DMS79 (cell line): ENCODE results near the gene TMEM39A.

Experiments
- DNase-seq: peaks from one replicate; lab custom pipeline; 2025; lab: John Stamatoyannopoulos, UW

TMEM39A gene, protein sequence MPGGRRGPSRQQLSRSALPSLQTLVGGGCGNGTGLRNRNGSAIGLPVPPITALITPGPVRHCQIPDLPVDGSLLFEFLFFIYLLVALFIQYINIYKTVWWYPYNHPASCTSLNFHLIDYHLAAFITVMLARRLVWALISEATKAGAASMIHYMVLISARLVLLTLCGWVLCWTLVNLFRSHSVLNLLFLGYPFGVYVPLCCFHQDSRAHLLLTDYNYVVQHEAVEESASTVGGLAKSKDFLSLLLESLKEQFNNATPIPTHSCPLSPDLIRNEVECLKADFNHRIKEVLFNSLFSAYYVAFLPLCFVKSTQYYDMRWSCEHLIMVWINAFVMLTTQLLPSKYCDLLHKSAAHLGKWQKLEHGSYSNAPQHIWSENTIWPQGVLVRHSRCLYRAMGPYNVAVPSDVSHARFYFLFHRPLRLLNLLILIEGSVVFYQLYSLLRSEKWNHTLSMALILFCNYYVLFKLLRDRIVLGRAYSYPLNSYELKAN

DNA sequence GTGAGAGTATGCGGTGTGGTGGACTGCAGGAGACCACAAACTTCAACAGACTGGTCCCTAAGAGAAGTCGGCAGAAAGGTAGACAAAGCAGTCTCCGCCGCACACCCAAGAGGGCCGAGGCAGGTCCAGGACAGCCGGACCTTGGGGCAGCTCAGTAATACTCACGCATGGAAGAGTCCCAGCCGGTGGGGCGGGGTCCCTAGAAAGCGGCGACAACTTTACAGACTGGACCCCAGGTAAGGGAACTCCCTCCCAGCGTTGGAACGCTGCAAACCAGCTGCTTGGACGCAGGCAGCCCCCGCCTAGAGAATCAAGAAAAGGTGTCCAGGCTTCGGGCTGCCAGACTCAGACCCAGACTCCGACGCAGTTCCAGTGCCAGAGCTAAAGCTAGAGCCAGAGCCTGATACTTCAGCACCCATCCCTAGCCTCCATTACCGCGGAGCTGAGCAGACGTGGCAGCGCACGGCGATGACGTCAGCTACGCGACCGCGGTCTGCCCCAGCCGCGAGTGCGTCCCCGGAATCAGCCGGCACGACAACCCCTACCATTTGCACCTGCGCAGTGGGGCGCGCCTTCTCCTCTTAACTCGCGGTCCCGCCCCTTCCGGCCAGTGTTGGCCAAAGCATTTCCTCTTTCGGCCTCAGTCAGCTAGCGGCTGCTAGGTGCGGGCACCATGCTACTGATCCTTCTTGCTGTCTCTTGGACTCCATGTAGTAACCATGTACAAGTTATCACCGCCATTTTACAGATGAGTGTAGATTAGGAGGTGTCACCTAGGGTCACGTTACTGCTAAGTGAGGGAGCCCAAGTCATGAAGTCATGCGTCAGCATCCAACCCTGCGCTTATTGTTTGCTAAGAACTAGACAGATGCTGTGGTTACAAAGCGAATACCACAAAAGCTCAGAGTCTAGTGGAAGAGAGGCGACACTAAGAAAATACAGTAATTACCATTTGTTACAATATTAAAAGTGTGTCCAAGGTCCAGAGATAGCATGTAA, at the start of gene TMEM39A:
TSS of gene TMEM39A (minus strand) at position 445 of the 999 bp plus-strand sequence. CDS start 1,541 bp downstream, outside the sequence.
- peak; percentile 97 for DNase-seq

DNA sequence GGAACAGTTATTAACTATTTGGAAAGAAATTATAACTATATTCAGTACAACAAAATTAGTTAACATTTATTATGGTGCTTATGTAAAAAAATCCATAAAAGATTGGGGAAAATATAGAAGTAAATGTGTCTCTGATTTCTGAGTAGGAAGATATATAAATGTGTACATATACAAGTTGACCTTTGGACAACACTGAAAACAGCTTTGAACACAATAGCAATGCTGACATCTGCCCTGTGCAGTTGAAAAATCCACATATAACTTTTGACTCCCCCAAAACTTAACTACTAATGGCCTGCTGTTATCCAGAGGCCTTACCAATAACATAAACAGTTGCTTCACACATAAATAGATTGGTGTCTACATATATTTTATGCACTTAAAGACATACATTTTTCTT, 47.3 kb upstream of the TMEM39A start:
- no peak for DNase-seq

DNA sequence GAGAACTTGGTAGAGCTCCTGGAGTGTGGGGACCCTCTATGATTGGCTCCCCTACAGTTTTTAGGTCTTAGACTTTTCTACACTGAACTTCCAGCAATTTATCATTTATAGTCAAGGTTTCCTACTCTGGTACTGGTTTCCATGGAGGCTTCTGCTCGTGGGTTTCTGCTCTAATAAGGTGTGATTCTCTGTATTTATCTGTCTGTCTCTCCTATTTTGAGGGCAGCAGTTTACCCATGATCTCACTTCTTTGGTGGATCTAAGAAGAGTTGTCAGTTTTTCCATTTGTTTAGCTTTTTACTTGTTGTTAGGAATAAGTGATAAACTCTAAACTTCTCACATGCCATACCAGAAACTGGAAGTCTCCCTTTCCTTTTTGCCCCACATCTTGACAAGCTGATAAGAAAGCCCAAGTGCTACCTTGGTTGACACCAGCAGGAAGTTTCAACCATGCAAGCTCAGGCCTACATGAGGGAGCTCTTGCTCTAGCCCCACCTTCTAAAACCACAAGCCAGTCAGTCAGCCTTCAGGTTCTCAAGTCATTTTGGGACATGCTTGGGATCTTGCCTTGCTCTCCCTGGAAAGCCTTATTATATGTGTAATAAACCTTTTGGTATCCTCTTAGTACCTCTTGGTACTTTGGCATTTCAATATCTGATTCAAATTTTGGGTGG, 44.9 kb upstream of the TMEM39A start:
- no peak for DNase-seq

DNA sequence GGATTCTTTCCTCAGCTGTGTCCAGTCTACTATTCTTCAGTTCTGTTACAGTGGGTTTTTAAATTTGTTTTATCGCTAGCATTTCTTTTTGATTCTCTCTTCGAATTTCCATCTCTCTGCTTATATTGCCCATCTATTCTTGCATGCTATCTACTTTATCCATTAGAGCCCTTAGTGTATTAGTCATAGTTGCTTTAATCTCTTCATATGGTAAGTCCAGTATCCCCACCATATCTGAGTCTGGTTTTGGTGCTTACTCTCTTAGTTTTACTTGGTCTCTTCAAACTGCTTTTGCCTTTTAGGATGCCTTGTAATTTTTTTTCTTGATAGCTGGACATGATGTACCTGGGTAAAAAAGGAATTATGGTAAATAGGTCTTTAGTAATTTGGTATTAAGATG, 44.0 kb upstream of the TMEM39A start:
- no peak for DNase-seq

DNA sequence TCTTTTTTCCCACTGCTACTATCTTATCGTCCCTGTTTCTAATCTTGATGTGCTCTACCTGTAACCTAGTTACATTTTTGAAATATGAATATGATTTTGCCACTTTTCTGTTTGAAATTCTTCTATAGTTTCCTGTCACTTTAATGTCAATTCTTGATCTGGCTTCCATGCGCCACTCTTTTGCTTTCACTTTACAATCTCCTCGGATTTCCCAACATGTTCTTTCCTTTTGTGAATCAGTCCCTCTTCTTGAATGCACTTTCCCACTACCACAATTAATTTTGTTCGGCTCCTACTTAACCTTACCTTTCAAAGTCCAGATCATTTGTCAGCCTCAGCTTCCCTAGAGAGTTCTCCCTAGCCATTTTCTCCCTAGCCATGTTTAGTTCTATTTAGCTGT, 43.2 kb upstream of the TMEM39A start:
- DNase-seq = no peak

DNA sequence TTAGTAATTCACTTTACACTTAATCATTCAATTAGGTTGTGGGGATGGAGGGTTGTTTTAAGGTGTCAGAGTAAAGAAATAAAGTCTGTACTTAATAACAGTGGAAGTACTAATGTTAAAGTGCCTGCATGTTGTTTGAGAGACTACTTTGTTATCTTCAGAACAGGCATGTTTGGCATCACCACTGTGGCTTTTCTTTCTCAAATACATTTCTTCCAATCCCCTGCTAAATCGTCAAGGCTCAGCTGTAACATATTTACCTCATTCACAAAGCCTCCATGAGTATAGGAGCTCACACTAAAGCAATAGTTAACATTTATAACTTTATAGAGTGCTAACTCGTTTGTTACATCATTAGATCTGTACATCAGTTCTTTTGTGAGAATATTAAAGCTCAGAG, 37.5 kb upstream of the TMEM39A start:
- DNase-seq = no peak

DNA sequence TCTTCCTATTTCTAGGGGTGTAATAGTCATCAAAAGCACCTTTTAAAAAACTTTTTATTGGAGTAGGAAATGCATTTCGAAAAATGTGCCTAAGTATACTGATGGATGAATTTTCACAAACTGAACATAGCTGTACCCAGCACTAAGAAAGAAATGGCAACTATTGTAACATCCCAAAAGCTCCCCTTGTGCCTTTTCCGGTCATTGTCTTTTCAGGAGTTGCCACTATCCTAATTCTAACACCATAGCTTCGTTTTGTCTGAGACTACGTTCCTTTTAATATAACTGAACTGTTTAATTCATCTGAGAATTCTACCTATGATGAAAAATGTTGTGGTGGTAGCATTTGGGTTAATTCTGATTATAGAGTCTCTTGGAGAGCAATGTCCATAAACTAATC, 36.9 kb upstream of the TMEM39A start:
- DNase-seq = no peak

DNA sequence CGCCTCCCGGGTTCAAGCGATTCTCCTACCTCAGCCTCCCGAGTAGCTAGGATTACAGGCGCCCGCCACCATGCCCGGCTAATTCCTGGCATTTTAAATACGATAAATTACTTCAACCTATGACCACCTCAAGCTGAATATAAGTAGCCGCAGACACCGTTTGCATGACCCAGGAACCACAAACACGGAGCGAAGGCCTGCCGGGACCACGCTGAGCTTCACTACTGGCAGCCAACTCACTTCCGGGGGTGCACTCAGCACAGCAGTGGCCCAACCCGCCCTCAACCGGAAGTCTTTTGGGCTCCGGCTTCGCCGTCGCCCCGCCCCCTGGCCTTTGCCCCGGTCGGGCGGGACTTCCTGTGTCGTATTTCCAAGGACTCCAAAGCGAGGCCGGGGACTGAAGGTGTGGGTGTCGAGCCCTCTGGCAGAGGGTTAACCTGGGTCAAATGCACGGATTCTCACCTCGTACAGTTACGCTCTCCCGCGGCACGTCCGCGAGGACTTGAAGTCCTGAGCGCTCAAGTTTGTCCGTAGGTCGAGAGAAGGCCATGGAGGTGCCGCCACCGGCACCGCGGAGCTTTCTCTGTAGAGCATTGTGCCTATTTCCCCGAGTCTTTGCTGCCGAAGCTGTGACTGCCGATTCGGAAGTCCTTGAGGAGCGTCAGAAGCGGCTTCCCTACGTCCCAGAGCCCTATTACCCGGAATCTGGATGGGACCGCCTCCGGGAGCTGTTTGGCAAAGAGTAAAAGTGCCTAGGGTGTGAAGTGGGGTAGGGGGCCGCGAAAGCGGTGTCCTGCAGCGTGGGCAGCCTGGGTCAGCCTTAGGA, 35.0 kb upstream of the TMEM39A start, which contains the start of gene TIMMDC1:
TSS of gene TIMMDC1 (plus strand) at position 362 of the 826 bp plus-strand sequence. CDS start at position 549, 187 bp downstream.
- DNase-seq = peak; percentile 93

DNA sequence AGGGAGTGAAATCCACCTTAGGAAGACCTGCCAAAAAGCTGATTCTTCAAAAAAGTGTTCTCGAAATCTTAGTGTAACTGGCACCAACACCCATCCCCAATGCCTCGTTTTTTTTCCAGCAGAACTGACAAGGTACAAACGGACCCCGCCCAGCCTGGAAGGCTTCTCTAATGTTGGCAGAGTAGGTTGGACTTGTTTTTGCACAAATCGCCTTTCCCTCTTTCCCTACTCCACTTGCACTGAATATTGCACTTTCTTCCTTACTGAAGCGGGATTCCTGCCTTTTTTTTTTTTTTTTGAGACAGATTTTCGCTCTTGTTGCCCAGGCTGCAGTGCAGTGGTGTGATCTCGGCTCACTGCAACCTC, 34.4 kb upstream of the TMEM39A start:
- DNase-seq = no peak

DNA sequence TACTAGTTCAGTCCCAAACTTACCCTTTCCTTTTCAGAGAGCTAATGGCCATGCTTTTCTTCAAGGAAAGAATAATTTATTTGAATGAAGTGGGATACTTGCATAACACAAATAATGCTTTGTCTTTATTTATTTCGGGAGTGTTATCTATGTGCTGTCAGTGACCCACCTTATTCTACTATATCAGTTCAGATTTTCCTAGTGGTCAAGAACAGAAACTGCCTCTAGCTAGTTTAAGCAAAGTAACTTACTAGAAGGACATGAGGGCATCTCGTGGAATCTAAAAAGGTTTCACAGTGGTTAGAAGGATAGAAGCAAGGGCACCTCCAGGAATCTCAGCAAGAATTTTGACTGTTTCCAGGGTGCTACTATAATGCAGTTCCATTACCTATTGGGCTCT, 31.2 kb upstream of the TMEM39A start:
- no peak for DNase-seq

DNA sequence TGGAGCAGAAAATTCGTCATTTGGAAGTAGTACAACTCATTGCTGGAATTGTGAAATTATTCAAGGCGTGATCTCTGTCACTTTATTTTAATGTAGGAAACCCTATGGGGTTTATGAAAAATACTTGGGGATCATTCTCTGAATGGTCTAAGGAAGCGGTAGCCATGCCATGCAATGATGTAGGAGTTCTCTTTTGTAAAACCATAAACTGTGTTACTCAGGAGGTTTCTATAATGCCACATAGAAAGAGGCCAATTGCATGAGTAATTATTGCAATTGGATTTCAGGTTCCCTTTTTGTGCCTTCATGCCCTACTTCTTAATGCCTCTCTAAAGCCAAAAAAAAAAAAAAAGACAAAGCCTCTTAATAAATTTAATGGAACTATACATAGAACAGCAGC, 29.4 kb upstream of the TMEM39A start:
- DNase-seq = no peak

DNA sequence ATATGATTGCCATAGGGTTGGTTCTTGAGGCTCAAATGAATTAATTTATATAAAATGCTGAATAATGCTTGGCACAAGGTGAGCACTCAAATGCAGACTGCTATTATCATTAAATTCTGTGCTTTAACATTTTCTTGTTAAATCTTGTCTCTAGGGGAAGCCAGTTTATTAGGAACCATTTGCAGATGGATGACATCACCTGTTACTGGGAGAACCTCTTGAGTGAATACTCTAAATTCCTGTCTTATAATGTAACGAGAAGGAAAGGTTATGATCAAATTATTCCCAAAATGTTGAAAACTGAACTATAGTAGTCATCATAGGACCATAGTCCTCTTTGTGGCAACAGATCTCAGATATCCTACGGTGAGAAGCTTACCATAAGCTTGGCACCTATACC, 28.7 kb upstream of the TMEM39A start:
- DNase-seq = no peak

DNA sequence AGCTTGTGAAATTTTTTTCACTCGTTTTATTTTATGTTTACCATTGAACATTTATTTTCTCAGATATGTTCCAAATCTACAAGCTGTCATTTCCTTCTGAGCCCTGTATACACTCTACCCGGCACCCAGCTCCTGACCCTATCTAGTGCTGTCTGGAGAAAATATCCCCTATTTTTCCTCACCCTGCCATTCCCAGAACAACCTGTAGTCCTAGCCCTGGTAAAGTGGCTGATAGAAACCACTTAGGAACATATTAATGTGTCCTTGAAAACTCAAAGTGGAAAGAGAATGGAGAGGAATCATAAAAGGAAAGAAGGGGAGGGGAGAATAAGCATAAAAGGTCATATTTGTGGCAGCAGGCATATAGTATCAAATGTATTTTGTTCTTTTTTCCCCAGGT, 26.7 kb upstream of the TMEM39A start:
- no peak for DNase-seq

DNA sequence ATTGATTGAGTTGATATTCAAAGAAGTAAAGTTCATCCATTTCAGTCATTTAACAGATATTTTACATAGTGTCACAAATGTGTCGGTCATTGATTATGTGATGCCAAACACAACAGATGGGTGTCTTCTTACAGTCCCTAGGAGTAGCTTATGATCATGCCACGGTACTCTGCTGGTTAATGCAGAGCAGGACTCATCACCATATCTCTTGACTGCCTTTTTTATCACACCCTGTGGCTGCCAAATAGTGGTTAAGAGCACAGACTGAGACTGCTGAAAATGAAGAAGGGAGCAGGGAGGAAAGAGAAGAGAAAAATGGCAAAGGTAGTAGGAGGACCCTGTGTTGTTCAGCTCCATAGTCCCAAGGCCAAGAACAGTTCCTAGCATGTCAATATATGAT, 22.1 kb upstream of the TMEM39A start:
- DNase-seq = no peak

DNA sequence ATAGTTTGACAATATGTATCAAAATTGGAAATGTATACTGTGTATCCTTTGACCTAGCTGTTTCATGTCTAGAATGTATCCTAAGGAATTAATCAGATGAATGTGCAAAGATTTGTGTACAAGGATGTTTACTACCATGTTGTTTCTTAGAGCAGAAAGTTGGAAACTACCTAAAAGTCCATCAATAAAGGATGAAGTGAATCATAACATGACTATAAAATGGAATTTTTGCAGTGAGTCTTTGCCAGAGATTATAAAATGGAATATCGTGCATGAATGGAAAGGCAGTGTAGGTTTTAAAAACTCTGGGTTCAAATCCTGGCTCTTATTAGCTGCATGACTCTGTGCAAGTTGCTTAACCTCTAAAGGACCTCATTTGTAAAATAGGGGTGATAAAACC, 19.7 kb upstream of the TMEM39A start:
- DNase-seq = no peak

DNA sequence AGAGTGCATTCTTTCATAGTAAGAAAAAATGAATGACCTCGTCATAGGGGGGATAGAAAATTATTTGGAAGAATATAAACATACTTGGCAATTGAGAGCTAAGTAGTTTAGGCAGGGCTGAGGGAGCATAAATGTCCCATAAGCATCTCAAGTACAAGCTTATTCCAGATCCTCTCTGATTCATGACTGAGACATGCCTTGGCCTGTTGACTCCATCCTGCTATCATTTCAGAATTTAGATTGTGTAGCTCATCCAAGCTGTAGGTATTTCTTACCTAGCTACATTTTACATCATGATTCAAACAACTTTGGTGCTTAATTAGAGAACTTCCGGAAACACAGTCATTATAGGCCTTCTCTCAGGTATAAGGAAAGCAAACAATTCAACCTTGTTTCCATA, 17.7 kb upstream of the TMEM39A start:
- no peak for DNase-seq

DNA sequence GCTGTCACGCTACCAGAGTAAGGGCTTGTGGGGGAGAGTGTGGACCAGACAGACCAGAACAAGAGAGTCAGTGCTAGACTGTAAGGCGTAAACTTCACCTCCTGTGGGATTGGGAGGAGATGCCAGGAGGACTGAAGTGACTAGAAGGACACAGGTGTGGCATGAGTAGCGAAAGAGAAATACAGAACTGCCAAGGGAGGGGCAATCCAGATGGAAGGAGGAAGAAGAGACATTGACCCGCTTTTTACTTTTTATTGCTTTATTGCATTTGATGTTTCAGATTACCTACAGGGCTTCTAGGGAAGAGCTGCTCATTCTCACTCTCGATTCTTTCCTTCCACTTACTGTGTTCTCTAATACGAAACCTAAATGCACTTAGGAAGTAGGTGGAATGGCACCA, 7.5 kb upstream of the TMEM39A start:
- no peak for DNase-seq

DNA sequence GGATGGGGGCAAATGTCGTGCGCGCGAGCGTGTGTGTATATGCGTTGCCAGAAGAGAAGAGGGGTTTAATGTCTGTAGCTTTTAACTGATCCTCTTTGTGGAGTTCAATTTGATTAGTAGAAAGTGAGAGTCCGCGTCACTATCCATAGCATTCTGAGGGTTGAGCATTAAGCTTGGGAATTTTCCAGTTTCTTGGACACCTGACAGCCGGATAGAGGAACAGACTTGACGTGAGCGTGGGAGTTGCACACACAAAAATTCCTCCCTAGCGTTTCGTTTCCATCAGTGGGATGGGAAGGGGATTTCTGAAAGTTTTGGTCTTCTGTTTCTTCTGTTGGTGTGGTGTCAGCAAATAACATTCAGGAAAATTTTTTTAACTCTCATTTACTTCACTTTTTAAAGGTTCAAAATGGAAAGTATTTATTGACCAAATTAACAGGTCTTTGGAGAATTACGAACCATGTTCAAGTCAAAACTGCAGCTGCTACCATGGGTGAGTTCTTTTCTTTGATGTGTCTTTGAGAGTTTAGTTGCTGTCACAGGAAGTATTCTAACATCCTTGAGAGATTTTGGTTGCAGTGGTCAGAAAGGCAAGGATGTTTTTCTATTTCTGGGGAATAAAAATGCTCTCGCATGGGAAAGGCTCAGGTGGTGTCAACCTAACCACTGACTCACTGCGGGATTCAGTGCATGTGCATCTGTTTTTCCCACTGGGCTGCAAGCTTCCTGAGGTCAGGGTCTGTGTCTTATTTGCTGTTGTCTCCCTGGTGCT, 6.2 kb upstream of the TMEM39A start:
- DNase-seq = no peak

DNA sequence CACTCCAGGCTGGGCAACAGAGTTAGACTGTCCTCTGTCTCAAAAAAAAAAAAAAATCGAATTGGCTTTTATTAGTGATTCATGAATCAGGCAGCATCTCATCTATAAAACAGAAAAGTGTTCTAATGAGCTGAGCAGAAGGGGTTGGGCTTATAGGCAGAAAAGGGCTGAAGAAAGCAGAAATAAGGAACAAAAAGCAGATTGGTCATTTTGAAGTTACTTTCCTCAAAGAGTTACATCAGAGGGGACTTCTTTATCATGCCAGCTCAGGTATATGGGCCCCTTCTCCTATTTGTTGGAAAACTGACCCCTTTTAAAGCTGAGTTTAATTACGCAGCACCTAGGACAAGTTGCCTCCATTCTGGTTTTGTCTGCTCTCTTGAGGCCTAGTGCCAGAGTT, 4.6 kb upstream of the TMEM39A start:
- DNase-seq = no peak

DNA sequence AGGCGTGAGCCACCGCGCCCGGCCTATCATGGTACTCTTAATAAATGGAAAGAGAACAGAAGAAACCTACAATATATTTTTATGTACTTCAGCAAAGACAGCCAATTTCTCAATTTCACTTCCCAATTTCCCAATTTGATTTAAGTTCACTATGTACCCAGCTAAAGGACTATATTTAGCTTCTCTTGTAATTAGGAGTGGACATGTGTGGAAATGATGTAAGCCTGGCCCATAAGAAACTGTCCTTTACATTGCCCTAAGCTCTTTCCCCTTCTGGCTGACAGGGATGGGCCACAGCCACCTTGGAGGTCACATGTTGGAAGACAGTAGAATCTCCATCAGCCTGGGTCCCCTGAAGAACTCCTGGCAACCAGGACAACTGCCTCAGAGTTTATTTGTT, 6.2 kb downstream of the TMEM39A start:
- DNase-seq = no peak

DNA sequence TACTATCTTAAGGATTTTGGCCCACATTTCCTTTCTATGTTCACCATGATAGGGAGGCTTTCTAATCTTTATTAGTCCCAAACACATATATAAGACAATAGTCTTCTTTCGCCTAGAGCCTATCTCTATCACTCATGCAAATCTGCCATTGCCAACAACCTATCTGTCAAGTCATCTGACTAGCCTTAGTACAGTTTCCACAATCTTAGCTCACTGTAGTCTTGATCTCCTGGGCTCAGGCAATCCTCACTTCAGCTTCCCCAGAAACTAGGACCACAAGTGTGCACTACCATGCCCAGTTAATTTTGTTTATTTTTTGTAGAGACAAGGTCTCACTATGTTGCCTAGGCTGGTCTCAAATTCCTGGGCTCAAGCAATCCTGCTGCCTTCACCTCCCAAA, 6.9 kb downstream of the TMEM39A start:
- no peak for DNase-seq
